Testis (tissue), 3 donors: ENCODE data around the gene FAM107B. TPM values are rescaled to one million over a fixed set of nuclear protein-coding genes. Genes with fewer than 3 reads are reported as not detected.

Experiments used
- DNase-seq: peaks from one replicate; pipeline ENCODE4 v3.0.0-alpha.2; 2019
- H3K27ac ChIP-seq, 2 donors: fragments of 200-600 bp; sonication (generic); one replicate each; pipeline ENCODE4 v1.5.1; 2019
- H3K27me3 ChIP-seq: fragments of 200-600 bp; sonication (generic); one replicate; pipeline ENCODE4 v1.5.1; 2019
- H3K36me3 ChIP-seq: fragments of 200-600 bp; sonication (generic); one replicate; pipeline ENCODE4 v1.5.1; 2017; ENCODE audit warnings: low read depth; ENCODE audit errors: missing control alignments
- H3K4me1 ChIP-seq: fragments of 200-600 bp; sonication (generic); one replicate; pipeline ENCODE4 v1.5.1; 2019
- H3K4me3 ChIP-seq, 2 donors: fragments of 200-600 bp; sonication (generic); one replicate each; pipeline ENCODE4 v1.5.1; 2017 to 2019
- H3K9me3 ChIP-seq: fragments of 200-600 bp; sonication (generic); one replicate; pipeline ENCODE4 v1.5.1; 2017
- CTCF ChIP-seq, 3 experiments: fragments of 450-650 bp in 2 of 3; fragments of 200-600 bp in 1 of 3; sonication (generic) in 1 of 3; IDR thresholded peaks; one replicate each; pipeline ENCODE4 v1.5.1; 2016 to 2019; ENCODE audit warnings: antibody characterized with exemption in 3 of 3, mild to moderate bottlenecking in 2 of 3, moderate library complexity in 1 of 3
- POLR2A ChIP-seq: fragments of 450-650 bp; IDR thresholded peaks from one replicate; pipeline ENCODE4 v1.6.1; 2017; ENCODE audit warnings: antibody characterized with exemption, mild to moderate bottlenecking, moderate library complexity
- WGBS, 2 donors: methylation state at CpG; one replicate each; pipeline ENCODE4 v1.1.5; 2018; 5-methylcytosine and 5-hydroxymethylcytosine counted together
- intact Hi-C: fragments of 100-400 bp; cut with DNase I; formaldehyde crosslinking; loops from one replicate; pipeline ENCODE4 v1.15.1; 2023; ENCODE audit warnings: low total_unique reads
- polyA plus RNA-seq: library from polyadenylated mRNA; stranded (reverse); fragments of 350-450 nt; fragmentation: Illumina TruSeq; extraction: RNeasy Lipid Tissue Mini Kit (QIAGEN cat#74804); gene quantifications from one replicate; pipeline ENCODE4 v1.2.3, GENCODE V29; 2014; ENCODE audit warnings: low read depth, low replicate concordance; ENCODE audit not compliant: insufficient read depth
- total RNA-seq, 2 donors: library from RNA; depleted of rRNA; stranded (reverse); fragments of >200 nt; gene quantifications; one replicate each; pipeline ENCODE4 v1.2.3, GENCODE V29; 2016

The FAM107B gene
- total and polyA plus RNA-seq, 3 donors from 2014 or later = 71.7 to 89.5 (median 82.8) TPM

- Histone ChIP-seq H3K36me3 (no peaks in the 10 kb centered on the region), H3K9me3 (no peaks in the 10 kb centered on the region), H3K27ac (no peak overlapping the region), H3K27me3 (no peaks in the 10 kb centered on the region), H3K4me3 (no peak overlapping the region), H3K4me1 (peaks cover 5% of the 10 kb centered on the region)
- WGBS, 2 donors = 44 to 64% methylated on average over 1 of the region's 1 CpG
- intact Hi-C loops = no loop called here
- TF ChIP-seq POLR2A = no peak
- no peak for TF ChIP-seq CTCF (IDR thresholded peaks at IDR 0.05)
- no peak for DNase-seq
These were observed 22.8 kb downstream of the FAM107B start for GRCh38 chr10:14751921-14752320.

GRCh38 chr10:14751014-14751896 is 23.4 kb downstream of the FAM107B start:
- Histone ChIP-seq H3K36me3 (no peaks in the 10 kb centered on the region), H3K27me3 (no peaks in the 10 kb centered on the region), H3K9me3 (no peaks in the 10 kb centered on the region), H3K4me1 (peaks cover 5% of the 10 kb centered on the region), H3K27ac (peak overlapping the region in 1 of 2 donors; percentile 24), H3K4me3 (no peak overlapping the region)
- peak; percentile 43 for DNase-seq
- TF ChIP-seq POLR2A (no peak), CTCF (IDR thresholded peaks at IDR 0.05) (no peak)
- intact Hi-C loops = no loop called here
- WGBS, 2 donors = 54 to 62% methylated on average over 11 to 14 of the region's 14 CpGs

- no peak for DNase-seq
- Histone ChIP-seq H3K27ac (no peak overlapping the region), H3K4me3 (no peak overlapping the region), H3K9me3 (no peaks in the 10 kb centered on the region), H3K27me3 (no peaks in the 10 kb centered on the region), H3K36me3 (no peaks in the 10 kb centered on the region), H3K4me1 (peaks cover 5% of the 10 kb centered on the region)
- WGBS, 2 donors = 67 to 72% methylated on average over 10 of the region's 10 CpGs
- TF ChIP-seq CTCF (IDR thresholded peaks at IDR 0.05) = no peak
- TF ChIP-seq POLR2A = no peak
- intact Hi-C loops = no loop called here
These were observed 25.5 kb downstream of the FAM107B start for GRCh38 chr10:14749070-14749809.

GRCh38 chr10:14748441-14748840 is 26.3 kb downstream of the FAM107B start:
- Histone ChIP-seq H3K4me3 (no peak overlapping the region), H3K9me3 (no peaks in the 10 kb centered on the region), H3K4me1 (peaks cover 5% of the 10 kb centered on the region), H3K27me3 (no peaks in the 10 kb centered on the region), H3K36me3 (no peaks in the 10 kb centered on the region), H3K27ac (no peak overlapping the region)
- 52 to 72% methylated on average over 3 of the region's 3 CpGs for WGBS, 2 donors
- TF ChIP-seq CTCF (IDR thresholded peaks at IDR 0.05) (no peak), POLR2A (no peak)
- no peak for DNase-seq
- intact Hi-C loops = no loop called here
